Left forelimb (tissue), 1 donor: ENCODE results near the gene CCDC57.
"Not testable (repeated sequence)": the region's sequence is repeated elsewhere in the genome, so short reads cannot be mapped to it uniquely, and the experiment has no call there.

Source experiments
- DNase-seq: peaks from one replicate; pipeline ENCODE4 v3.0.0-alpha.2; 2018; ENCODE audit warnings: low spot score

CCDC57 gene

DNA sequence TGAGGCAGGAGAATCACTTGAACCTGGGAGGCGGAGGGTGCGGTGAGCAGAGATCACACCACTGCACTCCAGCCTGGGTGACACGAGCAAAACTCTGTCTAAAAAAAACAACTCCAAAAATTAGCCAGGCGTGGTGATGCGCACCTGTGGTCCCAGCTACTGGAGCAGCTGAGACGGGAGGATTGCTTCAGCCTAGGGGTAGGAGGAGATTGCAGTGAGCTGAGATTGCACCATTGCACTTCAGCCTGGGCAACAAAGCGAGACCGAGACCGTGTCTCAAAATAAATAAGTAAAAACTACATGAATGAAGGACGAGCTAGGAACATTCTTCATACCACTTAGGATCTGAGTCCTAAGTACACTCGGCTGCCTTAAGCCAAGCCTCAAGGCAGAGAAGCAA lies 35.4 kb downstream of the CCDC57 start:
- no peak for DNase-seq

GRCh38 chr17:82175951-82176350 lies 36.7 kb downstream of the CCDC57 start:
- DNase-seq = no peak

GRCh38 chr17:82175201-82175600 lies 37.4 kb downstream of the CCDC57 start:
- DNase-seq = no peak

DNA sequence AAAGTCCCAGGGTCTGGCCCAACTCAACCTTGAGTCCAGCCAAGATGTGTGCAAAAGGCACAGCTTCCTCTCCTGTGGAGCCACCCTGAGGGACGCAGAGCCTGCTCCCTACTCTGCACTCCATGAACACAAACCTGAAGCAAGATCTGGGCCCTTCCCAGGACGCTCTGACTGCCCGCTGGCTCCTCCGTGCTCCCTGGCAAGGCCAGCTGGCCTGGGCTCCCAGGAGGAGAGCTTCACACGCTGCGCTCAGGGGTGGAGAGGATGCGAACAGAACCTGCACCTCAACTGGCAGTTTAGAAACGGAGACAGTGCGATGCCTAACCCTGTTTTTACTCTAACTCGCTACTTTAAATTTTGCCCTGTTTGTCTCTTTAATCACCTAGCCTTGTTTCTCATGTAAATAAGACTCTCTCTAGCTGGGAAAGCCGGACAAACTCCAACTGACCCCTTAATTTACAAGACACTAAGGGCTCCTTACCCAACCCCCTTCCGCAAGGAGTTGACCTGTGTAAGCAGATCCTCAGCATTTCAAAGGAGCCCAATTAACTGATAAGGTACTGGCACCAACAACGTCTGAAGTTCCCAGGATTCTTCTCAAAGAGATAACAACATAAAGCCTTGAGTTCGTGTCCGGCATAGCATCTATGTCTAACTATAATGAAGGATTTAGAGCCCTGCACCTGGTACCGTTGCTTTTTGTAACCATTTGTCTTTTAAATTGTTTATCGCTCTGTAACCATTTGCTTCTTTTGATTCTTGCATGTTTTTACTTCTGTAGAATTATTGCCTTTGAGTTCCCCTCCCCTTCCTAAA lies 38.4 kb downstream of the CCDC57 start:
- DNase-seq = not testable (repeated sequence)

DNA sequence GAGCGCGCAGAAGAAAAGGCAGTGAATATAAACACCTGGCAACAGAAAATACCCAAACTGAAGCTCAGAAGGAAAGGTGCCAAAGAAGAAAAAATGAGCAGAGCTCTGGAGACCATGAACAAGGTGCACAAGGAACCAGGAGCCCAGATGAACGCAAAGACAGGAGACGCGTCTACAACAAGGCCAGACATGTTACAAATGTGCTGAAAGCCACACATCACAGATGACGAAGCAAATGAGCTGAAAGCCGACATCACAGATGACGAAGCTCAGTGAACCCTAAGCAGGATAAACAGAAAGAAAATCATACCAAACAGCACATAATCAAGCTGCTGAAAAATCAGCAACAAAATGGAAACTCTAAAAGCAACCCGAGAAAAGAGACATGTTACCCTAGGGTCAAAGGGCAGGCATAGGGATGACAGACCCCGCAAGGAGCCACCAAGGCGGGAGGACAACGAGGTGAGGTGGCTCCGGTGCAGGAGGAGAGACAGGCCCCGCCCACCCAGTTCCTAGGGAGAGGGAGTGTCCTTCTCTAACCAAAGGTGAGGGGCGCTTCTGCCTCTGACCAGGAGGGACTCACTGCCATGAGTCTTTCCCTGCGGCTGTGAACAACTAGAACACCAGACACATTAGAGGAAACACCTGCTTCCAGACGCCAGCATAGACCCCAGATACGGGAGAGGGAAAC lies 39.1 kb downstream of the CCDC57 start:
- no peak for DNase-seq

DNA sequence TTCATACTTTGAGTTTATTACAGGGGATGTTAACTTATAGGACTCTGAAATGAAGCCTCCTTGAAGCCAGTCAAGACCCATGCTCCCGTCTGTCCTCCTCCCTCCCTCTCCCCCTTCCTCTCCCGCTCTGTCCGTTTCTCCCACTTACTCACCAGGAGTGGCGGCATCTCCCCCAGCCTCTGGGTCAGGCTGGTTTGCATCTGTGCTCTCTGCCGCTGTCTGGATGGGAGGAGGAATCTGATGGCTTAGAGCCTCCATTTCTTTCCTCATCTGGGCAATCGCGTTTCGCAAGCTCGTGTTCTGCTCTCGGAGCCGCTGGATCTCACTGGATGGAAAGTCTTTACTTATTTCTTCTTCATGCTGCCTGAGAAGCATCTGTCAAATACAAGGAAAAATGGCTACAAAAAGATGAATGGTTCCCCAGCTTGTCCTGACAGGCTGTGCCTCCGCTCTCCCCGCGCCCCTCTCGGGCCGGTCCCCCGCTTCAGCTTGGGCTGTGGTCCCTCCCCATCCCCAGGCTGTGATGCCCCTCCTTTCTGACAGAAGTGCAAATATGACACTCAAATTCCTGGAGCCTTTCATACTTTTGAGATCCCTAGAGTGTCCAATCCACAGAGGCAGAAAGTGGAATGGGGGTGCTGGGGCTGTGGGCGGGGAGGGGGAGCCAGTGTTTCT lies 40.0 kb downstream of the CCDC57 start:
- no peak for DNase-seq

GRCh38 chr17:82171750-82172375 lies 40.8 kb downstream of the CCDC57 start:
- no peak for DNase-seq

GRCh38 chr17:82170412-82170961 lies 42.2 kb downstream of the CCDC57 start:
- DNase-seq = no peak

- no peak for DNase-seq
Observed at GRCh38 chr17:82168568-82168967, 44.1 kb downstream of the CCDC57 start.

DNA sequence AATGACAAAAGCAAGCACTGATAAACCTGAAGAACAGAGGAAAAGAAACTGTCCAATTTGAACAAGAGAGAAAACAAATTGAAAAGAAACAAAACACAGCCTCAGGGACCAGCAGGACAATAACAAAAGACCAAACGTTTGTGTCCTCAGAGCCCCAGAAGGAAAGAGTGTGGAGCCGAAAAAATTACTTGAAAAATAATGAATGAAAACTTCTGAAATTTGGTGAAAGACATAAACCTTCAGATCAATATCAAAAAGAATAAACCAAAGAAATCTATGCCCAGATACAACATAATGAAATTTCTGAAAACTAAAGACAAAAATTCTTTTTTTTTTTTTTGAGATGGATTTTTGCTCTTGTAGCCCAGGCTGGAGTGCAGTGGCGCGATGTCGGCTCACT lies 45.6 kb downstream of the CCDC57 start:
- no peak for DNase-seq

DNA sequence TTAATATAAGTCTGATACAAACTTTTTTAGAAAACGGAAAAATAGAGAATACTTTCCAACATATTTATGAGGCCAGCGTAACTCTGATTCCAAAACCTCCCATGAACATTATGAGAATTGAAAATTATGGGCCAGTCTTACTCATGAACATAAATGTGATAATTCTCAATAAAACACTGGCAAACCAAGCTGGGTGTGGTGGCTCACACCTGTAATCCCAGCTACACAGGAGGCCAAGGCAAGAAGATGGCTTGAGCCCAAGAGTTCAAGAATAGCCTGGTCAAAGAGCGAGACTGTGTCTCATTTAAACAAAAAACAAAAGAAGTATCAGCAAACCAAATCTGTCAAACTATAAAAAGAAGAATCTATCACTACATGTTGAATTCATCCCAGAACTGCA lies 47.8 kb downstream of the CCDC57 start:
- DNase-seq = no peak

DNA sequence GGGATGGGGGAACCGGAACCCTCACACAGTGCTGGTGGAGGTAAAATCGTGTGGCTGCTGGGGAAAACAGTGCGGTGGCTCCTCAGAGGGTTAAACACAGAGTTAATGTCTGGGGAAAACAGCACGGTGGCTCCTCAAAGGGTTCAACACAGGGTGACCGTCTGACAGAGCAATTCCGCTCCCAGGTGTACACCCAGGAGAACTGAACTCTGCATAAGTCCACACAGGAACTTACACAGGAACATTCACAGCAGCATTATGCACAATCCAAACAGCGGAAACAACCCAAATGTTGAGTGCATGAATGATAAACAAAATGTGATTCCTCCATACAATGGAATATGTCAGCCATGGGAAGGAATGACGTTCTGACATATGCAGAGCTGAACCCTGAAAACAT lies 51.4 kb downstream of the CCDC57 start:
- DNase-seq = no peak

DNA sequence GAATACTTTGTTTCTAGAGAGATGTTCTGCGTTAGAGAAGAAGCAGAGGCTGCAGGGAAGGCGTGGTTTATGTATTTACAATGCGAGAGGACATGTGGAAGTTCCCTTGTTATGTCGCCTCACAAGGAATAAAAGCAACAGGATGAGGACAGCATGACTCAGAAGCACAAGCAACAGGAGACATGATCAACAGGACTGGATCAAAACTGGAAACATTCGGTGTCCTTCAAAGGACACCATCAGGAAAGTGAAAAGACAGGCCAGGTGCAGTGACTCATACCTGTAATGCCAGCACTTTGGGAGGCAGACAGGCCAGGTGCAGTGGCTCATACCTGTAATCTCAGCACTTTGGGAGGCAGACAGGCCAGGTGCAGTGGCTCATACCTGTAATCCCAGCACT lies 52.6 kb downstream of the CCDC57 start:
- DNase-seq = no peak

GRCh38 chr17:82158825-82159224 lies 53.8 kb downstream of the CCDC57 start:
- DNase-seq = no peak

DNA sequence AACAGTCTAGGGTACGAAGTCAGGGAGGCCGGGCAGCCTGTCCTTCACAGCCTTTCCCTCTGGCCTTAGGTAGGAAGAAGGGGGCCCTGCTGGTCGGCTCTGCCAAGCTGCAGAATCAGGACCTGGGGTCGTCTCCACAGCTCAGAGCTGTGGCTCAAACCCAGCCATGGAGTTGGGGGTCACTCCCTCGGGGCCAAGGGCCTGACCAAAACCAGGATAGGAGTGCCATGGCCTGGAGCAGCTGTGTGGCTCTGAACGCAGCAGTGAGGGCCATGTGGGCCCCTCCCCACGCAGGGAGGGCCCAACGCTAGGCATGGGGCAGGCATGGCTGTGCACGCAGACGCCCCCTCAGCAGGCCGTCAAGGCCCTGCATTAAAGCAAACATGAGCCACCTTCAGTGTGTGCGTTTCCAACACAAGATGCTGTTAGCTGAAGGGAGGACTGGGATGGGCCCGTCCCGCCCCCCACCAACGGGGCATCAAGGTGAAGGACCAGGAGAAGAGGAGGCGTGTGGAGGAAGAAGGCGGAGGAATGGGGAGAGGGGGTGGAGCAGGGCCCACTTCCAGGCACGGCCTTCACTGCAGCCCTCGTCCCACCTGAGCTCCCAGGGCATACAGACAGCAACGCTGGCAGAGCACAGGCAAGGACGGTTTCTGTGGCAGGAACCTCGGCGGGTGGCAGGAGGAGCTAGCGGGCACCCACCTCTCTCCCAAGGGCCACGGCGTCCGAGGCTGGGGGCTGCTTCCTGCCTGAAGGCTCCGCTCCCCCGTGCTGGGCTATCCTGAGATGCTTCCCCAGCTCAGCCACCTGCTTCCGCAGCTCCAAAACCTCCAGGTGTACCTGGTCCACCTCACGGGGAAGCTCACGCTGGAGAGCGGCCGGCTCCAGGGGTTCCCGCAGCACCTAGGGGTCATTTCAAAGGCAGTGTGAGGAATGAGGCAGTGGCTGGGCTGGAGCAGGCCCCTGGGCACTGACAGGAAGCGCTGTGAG lies 55.3 kb downstream of the CCDC57 start:
- no peak for DNase-seq

DNA sequence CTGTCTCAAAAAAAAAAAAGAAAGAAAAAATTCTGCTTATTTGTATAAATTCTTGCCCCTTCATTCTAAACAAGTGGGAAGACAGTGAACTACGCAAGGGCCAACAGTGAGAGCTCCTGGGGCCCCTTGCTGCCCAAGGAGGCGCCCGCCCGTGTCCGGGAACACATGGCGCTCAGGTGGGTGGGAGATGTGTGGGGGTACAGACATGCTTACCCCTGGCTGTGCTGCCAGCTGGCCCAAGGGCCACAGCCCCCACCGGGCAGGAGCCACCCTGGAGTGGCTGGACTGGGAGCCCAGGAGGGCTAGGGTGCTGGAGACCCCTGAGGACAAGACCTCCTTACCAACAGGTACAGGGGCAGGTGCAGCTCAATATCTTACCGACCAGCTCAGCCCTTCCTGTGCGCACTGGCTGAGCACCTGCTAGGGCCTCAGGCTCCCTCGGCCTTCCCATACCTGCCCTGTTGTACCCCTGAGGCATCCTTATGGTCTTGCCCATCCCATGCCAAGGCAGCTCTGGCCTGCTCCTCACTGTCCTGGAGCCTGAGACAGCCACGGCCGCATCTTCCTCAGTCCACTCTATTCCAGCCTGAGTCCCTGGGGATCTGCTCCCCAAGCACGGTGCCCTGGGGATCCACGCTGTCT lies 56.2 kb downstream of the CCDC57 start:
- no peak for DNase-seq

DNA sequence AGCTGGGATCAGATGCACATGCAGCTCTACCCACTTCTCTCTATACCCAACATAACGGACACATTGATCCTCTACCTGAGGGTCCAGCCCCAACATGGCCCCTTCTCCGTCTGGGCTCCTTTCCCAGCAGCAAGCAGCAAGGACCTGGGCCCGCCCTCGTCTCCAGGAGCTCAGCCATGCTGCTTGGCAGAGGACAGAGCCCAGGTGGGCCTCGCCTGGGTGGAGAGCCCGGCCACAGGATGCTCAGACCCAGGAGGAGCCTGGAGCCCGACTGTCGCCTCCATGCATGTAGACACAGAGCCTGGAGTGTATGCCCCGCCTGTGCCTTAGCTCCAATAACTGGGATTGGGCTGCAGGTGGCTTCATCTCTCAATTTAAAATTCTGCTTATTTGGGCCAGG lies 57.0 kb downstream of the CCDC57 start:
- no peak for DNase-seq

- DNase-seq = no peak
Observed at GRCh38 chr17:82154881-82155331, 57.7 kb downstream of the CCDC57 start.

DNA sequence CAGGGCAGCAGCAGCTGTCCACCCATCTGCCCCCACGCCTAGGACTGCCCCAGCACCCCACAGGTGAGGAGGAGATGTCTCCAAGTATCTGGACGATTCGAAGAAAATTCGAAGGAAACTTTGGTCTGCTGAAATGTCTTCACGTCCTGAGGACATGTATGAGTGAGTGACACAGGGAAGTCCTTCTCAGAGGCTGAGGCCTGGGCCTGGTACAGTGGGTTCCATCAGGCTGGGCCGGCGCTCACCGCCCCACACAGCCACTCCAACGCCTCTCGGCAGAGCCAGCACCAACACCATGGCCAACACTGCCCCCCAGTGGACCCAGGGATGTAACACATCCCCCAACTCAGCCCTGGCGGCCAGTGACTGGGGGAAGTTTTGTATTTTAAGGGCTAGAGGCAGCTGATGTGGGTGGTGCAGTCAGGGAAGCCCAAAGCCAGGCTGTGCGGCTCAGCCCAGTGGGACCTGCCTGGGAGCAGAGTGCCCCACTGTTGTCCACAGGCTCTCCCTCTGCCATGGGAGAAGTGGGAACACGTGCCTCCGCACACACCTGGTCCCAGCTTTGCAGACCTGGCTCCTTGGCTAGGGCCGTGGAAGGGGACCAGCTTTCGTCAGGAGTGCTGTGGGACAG lies 58.8 kb downstream of the CCDC57 start:
- DNase-seq = peak; percentile 84

DNA sequence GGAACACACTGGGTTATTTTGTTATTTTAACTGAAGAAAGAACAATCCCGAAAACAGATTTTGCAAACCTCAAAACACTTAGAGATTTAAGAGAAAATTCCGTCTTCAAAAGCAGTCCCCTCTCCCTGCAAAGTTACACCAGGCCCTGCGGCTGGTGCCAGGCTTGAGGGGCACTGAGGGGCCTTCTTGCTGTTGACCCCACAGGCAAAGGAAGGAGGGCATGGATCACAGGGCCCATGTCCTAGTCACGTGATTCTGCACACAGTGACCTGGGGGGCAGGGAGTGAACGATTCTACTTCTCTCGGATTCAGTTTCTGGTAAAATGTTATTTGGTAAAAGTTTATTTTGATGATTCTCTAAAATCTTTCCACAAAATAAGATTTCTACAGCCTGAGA lies 59.3 kb downstream of the CCDC57 start:
- no peak for DNase-seq
